Activated CD8-positive, alpha-beta memory T cell treated with anti-CD3 and anti-CD28 coated beads for 36 hours (primary cell): ENCODE results near the gene KHDRBS1. TPM values are rescaled to one million over a fixed set of nuclear protein-coding genes. Genes with fewer than 3 reads are reported as not detected.
"Not testable (repeated sequence)": the region's sequence is repeated elsewhere in the genome, so short reads cannot be mapped to it uniquely, and the experiment has no call there.

Experiments
- CTCF ChIA-PET: fragments of 350-600 bp; sonication (Branson Sonifier 250); formaldehyde crosslinking; loops from one replicate; lab custom pipeline; 2021; ENCODE audit warnings: antibody characterized with exemption; lab: Charles Lee
- POLR2A ChIA-PET: fragments of 350-600 bp; sonication (Branson Sonifier 250); formaldehyde crosslinking; loops from one replicate; lab custom pipeline; 2021; ENCODE audit warnings: antibody characterized with exemption; lab: Charles Lee
- total RNA-seq, 2 experiments: library from RNA; stranded (reverse); gene quantifications; one replicate each; pipeline ENCODE4 v1.2.3, GENCODE V29; 2021

The KHDRBS1 gene, protein sequence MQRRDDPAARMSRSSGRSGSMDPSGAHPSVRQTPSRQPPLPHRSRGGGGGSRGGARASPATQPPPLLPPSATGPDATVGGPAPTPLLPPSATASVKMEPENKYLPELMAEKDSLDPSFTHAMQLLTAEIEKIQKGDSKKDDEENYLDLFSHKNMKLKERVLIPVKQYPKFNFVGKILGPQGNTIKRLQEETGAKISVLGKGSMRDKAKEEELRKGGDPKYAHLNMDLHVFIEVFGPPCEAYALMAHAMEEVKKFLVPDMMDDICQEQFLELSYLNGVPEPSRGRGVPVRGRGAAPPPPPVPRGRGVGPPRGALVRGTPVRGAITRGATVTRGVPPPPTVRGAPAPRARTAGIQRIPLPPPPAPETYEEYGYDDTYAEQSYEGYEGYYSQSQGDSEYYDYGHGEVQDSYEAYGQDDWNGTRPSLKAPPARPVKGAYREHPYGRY
- 100 to 1,000 TPM; 208 to 212 TPM for total RNA-seq

DNA sequence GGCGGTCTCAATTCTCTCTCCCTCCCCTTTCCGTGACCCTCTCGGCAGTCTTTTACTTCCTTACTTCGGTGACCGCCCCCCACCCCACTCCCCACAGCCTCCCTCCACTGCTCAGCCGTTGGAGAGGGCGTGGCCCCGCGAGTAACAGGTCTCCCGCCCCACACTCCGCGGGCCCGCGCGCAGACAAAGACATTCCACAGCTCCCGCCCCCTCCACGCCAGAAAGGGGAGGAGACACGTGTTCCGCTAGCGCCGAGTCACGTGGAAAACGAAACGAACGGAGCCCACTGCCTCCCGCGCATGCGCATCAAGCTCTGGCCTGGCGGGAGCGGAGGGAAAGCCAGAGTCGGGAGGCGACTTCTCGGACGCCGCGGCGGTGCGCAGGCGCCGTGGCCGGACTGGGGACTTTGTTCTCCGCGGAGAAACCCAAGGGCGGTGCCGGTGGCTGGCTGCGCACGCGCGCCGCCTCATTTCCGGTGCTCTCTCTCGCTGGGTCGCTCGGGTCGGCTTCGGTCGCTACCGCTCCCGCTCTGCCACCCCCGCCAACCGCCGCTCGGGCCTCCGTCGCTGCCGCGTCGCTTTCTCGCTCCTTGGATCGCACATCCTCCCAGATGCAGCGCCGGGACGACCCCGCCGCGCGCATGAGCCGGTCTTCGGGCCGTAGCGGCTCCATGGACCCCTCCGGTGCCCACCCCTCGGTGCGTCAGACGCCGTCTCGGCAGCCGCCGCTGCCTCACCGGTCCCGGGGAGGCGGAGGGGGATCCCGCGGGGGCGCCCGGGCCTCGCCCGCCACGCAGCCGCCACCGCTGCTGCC is at the start of gene KHDRBS1:
Gene KHDRBS1, plus strand, starts transcription at position 483 of the 813 bp plus-strand sequence. Its CDS starts 128 bp downstream, at position 611.
- CTCF ChIA-PET = interaction anchor here (1.3 to 1.6 kb wide), 2 partner anchors 10 to 73 kb away, joined by 3 to 7 read pairs; no protein-coding TSS in a partner anchor
- POLR2A ChIA-PET = interaction anchor here (0.5 to 1.1 kb wide), 9 partner anchors 10 to 634 kb away, joined by 3 to 5 read pairs (median 4); partner anchors contain the start of gene TMEM39B

DNA sequence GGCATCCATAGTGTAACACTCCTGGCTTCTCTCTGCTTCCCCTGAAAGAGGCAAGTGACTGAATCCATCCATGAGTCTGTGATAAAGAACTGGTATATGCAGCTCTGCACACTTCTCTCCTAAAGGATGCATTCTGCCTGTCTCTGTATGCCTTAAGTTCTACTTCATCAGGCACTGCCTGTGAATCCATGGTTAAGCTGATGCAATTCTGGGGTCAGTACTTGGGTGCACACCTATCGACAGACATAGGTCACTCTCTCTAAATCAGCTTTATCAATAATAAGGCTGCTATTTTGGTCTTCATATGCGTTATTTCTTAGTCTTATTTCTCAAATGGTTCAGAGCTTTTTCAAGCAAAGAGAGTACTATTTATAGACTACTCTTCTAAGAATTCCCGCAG is 42.8 kb upstream of the KHDRBS1 start:
- POLR2A ChIA-PET = interaction anchor here (0.6 kb wide), 1 partner anchor 85 kb away, joined by 5 read pairs; no protein-coding TSS in a partner anchor
- CTCF ChIA-PET = interaction anchor here (0.6 kb wide), 1 partner anchor 351 kb away, joined by 3 read pairs; no protein-coding TSS in a partner anchor

DNA sequence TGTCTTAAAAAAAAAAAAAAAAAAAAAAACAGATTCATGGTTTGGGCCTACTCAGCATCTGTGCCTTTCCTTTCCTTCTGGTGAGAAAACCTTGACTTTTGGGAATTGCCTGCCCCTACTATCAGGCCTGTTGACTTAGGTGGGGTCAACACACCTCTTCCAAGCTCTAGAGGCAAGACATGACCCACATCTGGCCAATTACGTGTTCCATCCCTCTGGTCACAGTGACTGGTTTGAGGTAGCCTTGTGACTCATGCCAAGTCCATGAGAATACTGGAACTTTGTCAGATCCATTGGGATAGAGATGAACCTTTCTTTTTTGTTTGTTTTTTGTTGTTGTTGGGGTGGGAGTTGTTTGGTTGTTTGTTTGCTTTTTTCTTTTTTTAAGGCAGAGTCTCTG is 37.3 kb upstream of the KHDRBS1 start:
- ChIA-PET CTCF (interaction anchor here (0.6 to 1.9 kb wide), 2 partner anchors 12 to 339 kb away, joined by 4 to 10 read pairs; no protein-coding TSS in a partner anchor), POLR2A (interaction anchor here (0.7 kb wide), 1 partner anchor 17 kb away, joined by 7 read pairs; no protein-coding TSS in a partner anchor)

DNA sequence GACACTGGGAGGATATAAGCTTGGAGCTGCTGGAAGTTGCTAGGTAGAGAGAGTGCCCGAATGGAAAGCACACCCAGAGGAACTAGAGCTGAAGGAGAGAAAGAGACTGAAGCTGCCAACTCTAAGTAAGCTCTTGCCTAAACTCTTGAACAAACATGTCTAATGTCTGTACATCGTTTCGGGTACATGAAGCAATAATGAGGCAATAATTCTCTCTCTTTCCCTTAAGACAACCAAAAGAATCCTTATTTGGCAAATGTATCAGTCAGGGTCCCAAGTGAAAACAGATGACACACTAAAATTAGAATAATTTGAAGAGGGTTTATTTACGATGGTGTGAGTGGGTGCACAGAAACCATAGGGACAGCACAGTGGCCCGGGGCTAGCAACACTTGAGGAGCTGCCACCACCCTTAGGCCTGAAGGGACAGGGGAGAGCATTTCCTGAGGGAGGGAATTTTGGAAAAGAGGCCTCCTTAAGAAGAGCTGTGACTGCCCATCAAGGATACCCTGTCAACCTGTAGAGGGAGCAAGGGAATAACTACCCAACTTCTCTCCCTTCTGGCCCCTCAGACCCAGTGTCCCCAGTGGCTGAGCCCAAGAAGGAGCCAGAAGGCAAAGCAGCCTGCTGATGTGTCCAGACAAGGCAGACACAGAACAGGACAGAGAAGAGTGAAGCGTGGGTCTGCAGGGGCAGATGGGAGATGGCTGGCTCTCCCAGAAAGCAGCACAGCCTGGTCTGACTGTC is 36.1 kb upstream of the KHDRBS1 start:
- POLR2A ChIA-PET = no interaction called here
- CTCF ChIA-PET = interaction anchor here (1.4 kb wide), 1 partner anchor 16 kb away, joined by 4 read pairs; no protein-coding TSS in a partner anchor

DNA sequence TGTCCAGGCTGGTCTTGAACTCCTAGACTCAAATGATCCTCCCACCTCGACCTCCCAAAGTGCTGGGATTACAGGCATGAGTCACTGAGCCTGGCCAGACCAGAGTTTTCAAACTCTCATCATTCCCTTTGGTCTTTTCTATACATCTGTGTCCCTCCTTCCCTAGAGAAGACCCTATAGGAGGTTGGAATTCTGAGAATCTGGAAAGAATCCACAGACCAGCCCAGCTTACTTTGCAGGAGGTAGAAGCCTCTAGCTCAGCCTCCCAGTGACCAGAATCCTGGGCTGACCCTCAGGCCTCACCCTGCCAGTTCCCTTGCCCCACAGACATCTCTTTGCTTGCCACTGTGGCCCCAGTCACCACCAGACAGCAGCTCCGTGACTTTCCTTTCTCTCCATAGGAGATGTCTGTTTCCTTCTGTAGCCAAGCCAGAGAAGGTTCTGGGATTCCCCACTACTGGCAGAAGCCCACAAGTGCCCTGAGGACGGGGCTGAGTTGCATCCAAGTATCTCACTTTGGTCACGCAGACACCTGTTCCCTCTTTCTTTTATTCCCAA is 34.7 kb upstream of the KHDRBS1 start:
- ChIA-PET CTCF (interaction anchor here (0.7 to 1.4 kb wide), 3 partner anchors 15 to 366 kb away, joined by 3 to 6 read pairs (median 4); no protein-coding TSS in a partner anchor), POLR2A (no interaction called here)

DNA sequence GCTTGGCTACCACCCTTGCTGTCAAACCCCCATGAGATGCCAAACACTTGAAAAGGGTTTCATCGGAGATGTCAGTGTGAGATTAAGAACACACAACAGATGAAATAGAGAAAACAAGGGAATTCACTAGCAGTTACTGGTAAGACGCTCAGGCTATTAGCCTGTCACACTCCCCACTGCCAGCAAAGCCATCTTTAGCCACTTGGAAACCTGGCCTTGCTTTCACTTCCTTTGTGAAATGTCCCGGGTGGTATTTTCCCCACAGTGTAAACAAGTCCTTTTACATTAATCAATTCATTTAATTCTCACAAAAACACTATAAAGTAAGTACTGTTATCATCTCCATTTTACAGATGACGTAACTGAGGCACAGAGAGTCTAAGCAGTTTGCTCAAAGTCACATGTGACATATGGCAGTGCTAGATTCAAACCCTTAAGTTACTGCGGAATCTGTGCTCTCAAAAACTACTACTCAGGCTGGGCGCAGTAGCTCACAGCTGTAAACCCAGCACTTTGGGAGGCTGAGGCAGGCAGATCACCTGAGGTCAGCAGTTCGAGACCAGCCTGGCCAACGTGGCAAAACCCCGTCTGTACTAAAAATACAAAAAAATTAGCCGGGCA is 32.7 kb upstream of the KHDRBS1 start:
- ChIA-PET CTCF (no interaction called here), POLR2A (no interaction called here)

DNA sequence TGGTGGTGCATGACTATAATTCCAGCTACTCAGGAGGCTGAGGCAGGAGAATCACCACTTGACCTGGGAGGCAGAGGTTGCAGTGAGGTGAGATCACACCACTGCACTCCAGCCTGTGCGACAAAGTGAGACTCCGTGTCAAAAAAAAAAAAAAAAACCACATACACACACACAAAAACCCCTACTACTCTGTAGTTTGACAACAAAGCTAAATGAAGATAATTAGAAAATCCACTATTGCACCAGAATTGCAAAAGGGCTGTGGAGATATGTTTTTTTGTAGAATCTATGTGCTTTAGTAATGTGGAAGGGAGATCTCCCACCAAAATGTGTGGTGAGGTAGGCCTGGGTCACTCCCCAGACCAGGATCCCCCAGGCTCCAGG is 32.2 kb upstream of the KHDRBS1 start:
- CTCF ChIA-PET = no interaction called here
- POLR2A ChIA-PET = interaction anchor here (0.9 kb wide), 1 partner anchor 32 kb away, joined by 3 read pairs; the partner anchor contains the start of gene KHDRBS1

DNA sequence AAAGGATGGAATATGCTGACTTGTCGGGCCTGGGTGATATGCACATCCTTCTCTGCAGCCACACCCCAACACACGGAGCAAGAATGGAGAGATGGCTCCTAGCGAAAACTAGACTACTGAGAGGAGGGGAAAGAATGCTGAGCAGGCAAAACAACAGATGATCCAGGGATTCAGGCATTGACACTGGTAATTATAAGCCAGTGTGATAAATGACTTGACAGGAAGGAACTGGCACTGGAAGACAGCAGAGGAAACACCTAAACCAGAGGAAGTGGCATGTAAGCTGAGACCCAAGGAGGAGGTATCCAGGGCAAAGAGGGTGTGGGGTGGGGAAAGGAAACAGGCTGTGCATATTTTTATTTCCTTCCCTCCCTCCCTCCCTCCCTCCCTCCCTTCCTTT is 31.7 kb upstream of the KHDRBS1 start:
- ChIA-PET CTCF (no interaction called here), POLR2A (interaction anchor here (0.9 kb wide), 1 partner anchor 31 kb away, joined by 3 read pairs; the partner anchor contains the start of gene KHDRBS1)

DNA sequence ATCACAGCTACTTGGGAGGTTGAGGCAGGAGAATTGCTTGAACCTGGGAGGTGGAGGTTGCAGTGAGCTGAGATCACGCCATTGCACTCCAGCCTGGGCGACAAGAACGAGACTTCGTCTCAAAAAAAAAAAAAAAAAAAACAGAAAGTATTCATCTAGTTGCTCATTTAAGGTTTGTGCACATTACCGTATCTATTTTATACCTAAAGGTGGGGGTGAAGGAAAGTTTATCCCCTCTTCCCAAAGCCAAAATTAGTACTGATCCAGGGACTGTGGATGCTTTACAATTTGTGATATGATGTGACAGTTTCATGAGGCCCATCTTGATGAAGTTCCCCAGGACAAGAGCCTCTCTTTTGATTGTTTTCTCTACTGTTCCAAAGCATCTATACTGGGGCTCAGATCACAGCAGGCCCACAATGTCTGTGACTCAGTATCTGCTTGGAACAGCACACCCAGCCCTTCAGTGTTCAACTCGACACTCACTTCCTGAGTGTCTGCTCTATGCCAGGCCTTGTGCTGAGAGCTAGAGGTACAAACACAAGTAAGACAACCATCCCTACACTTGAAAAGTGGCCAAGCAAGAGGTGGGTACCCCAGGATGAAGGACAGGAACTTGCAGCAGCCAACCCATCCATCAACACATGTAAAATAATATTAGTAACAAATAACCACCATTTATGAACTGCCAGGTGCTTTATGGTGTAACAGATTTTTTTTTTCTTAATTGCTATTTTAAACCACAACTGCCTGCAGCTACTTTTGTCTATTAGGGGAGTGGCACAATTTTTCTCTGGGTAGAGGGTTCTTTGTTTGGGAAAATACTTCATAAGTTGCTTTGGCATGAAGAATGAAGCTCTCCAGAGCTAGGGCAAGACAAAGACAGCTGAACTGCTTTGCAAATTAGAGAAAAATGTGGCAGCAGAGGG is 29.0 kb upstream of the KHDRBS1 start:
- ChIA-PET CTCF (interaction anchor here (1.0 to 1.4 kb wide), 5 partner anchors 21 to 231 kb away, joined by 3 to 5 read pairs (median 3); no protein-coding TSS in a partner anchor), POLR2A (no interaction called here)

DNA sequence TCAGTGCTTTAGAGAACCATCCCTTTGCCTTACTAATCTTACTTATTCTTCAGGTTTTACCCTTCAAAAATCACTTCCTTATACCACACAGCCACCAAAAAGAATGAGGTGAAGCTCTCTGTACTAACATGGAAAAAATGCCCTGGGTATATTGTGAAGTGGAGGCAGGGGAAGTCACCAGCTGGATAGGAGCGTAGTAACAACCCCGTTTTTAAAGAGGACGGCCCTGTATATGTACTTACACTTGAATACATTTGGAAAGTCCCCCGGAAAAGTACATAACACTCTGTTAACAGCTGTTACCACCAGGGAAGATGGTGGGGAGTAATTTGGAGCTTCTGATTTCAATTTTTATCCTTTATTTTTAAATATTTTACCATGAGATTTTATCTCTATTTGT is 28.2 kb upstream of the KHDRBS1 start:
- ChIA-PET POLR2A (interaction anchor here (0.6 kb wide), 1 partner anchor 60 kb away, joined by 3 read pairs; no protein-coding TSS in a partner anchor), CTCF (interaction anchor here (1.0 to 1.4 kb wide), 5 partner anchors 22 to 230 kb away, joined by 3 to 5 read pairs (median 3); no protein-coding TSS in a partner anchor)

DNA sequence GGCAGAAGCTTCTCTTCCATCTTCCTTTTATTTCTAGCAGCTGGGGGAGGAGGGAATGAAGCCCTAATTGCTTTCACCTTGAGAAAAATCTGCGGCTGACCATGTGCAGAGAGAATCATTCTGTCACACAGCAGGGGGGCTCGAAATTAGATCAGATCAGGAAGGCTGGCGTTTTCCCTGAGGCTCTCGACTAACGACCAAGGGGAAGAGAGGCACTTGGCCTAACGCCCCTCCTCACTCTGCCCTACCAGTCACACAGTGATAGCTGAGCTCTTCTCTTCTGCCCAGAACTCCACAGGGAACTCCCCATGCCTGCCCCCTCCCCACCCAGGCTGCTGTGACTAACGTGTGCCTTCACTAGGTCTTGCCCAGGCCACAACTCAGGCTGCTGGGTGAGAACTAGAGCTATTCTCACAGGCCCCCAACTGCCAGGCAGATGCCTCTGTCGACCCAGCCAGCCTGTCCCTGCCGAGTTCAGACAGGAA is 26.5 kb upstream of the KHDRBS1 start:
- ChIA-PET CTCF (interaction anchor here (1.2 kb wide), 1 partner anchor 18 kb away, joined by 3 read pairs; no protein-coding TSS in a partner anchor), POLR2A (no interaction called here)

DNA sequence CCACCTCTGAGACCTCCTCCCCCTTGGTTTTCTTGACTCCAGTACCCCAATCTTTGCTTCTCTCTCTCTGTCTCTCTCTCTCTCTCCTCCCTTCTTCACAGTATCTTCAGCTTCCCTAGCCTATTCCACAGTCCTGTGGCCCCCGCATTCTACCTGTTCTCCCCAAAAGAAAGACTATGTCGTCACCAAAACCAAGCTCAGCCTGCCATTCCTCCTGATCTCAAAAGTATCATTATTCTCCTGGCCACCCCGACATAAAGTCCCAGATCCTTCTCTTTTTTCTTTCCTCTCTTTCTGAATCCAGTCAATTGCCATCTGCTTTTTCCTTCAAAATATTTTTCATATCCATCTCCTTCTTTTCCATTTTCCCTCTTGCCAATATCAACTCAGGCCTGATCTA is 23.7 kb upstream of the KHDRBS1 start:
- CTCF ChIA-PET = interaction anchor here (0.6 kb wide), 1 partner anchor 167 kb away, joined by 3 read pairs; no protein-coding TSS in a partner anchor
- POLR2A ChIA-PET = no interaction called here

DNA sequence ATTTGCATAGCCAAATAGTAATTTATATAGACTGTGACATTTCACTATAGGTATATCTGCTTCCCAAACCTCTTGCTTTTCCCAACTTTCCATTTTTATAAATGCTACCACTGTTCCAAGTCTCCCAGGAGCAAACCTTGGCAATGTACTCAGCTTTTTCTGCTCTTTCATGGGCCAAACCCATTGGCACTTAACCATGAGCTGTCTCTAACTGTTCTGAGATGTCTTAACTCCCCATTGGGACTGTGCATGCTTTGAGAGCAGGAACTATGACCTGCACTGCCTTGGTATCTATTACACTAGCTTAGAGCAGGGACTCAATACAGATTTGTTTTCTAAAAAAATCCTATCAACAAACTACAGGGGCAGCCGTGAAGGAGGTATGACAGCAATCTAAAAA is 22.5 kb upstream of the KHDRBS1 start:
- ChIA-PET CTCF (interaction anchor here (0.7 to 0.8 kb wide), 2 partner anchors 27 to 122 kb away, joined by 3 to 4 read pairs; no protein-coding TSS in a partner anchor), POLR2A (no interaction called here)

DNA sequence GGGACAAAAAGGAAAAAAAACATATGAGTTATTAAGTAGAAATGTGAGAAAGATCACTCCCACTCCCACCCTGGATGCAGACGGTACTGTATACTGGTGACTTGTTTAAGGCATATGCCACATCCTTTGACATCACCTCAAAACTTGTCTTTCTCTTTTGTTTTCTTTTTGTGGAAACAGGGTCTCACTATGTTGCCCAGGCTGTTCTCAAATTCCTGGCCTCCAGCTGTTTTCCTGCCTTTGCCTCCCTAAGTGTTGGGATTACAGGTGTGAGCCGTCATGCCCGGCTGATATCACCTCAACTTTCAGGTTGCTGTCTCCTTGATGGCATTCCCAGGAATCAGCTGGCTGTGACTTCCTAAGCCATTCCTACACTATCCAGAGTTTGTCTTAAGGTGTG is 18.4 kb upstream of the KHDRBS1 start:
- ChIA-PET CTCF (interaction anchor here (2.0 kb wide), 1 partner anchor 9 kb away, joined by 4 read pairs; no protein-coding TSS in a partner anchor), POLR2A (no interaction called here)

DNA sequence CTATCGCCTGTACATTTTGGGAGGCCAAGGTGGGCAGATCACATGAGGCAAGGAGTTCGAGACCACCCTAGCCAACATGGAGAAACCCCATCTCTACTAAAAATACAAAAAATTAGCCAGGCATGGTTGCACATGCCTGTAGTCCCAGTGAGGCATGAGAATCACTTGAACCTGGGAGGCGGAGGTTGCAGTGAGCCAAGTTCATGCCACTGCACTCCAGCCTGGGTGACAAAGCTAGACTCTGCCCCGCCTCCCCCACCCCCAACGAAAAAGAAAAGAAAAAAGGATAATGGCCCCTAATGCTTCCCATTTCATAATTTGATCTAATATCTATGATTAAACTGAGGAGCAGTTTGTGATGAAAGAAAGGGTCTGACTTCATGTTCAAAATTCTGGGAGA is 17.5 kb upstream of the KHDRBS1 start:
- CTCF ChIA-PET, POLR2A ChIA-PET: not testable (repeated sequence)

DNA sequence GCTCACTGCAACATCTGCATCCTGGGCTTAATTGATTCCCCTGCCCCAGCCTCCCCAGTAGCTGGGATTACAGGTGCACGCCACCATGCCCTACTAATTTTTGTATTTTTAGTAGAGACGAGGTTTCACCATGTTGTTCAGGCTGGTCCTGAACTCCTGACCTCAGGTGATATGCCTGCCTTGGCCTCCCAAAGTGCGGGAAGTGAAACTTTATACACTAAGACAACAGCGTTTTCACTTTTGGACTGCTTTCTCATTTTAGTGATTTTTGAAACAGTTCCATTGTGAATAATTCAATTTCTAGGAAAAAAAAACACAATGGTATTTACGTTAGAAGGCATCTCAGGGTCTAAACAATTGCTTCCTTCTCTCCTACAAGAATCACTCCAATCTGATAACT is 11.8 kb upstream of the KHDRBS1 start:
- ChIA-PET POLR2A (no interaction called here), CTCF (no interaction called here)
